Naive B cell (primary cell): ENCODE measurements around the gene ATP1A4. TPM values are rescaled to one million over a fixed set of nuclear protein-coding genes. Genes with fewer than 3 reads are reported as not detected.

Experiments
- ATAC-seq, 2 donors: fragments of 150-1000 bp; cut with Tn5 transposase; 2 replicates each; pipeline ENCODE4 v1.10.0; 2021; ENCODE audit warnings: low read depth in 2 of 2, mild to moderate bottlenecking in 2 of 2, moderate library complexity in 2 of 2
- DNase-seq: peaks from one replicate; pipeline ENCODE4 v3.0.0; 2022
- H3K27ac Mint-ChIP-seq, 6 donors: one replicate each; pipeline ENCODE4 v1.8.0; 2020 to 2022; ENCODE audit warnings: mild to moderate bottlenecking in 6 of 6, mixed read lengths in 6 of 6, moderate library complexity in 5 of 6, inconsistent platforms in 2 of 6
- H3K27me3 Mint-ChIP-seq, 3 donors: one replicate each; pipeline ENCODE4 v1.8.0; 2021 to 2022; ENCODE audit warnings: mixed read lengths in 3 of 3, mild to moderate bottlenecking in 1 of 3
- H3K36me3 Mint-ChIP-seq, 2 donors: one replicate each; pipeline ENCODE4 v1.8.0; 2020 to 2022; ENCODE audit warnings: mixed read lengths in 2 of 2, inconsistent platforms in 1 of 2, mild to moderate bottlenecking in 1 of 2
- H3K4me1 Mint-ChIP-seq, 3 donors: one replicate each; pipeline ENCODE4 v1.8.0; 2020 to 2022; ENCODE audit warnings: mixed read lengths in 3 of 3, inconsistent platforms in 1 of 3, mild to moderate bottlenecking in 1 of 3, moderate library complexity in 1 of 3
- H3K4me3 Mint-ChIP-seq, 8 donors: one replicate each; pipeline ENCODE4 v1.8.0; 2020 to 2022; ENCODE audit warnings: mild to moderate bottlenecking in 8 of 8, mixed read lengths in 8 of 8, moderate library complexity in 8 of 8, inconsistent platforms in 2 of 8
- H3K9me3 Mint-ChIP-seq, 7 donors: one replicate each; pipeline ENCODE4 v1.8.0; 2020 to 2022; ENCODE audit warnings: mixed read lengths in 7 of 7, mild to moderate bottlenecking in 5 of 7, inconsistent platforms in 2 of 7, moderate library complexity in 1 of 7
- polyA plus RNA-seq, 6 donors: library from polyadenylated mRNA; unstranded; fragments of 300-500 nt; fragmentation: Illumina TruSeq; gene quantifications; one replicate each; pipeline ENCODE4 v1.2.3, GENCODE V29; 2021; ENCODE audit warnings: low read depth in 6 of 6

ATP1A4 gene
- polyA plus RNA-seq, 6 donors from 2014 or later: not detected

GRCh38 chr1:160208557-160209320 is 57.3 kb downstream of the ATP1A4 start:
- no peaks in the 10 kb centered on the region for H3K9me3 Mint-ChIP-seq
- peak overlapping the region in 5 of 6 donors; percentile 45 to 94 (median 85) for H3K27ac Mint-ChIP-seq
- no peak for ATAC-seq
- H3K27me3 Mint-ChIP-seq: no peaks in the 10 kb centered on the region
- peaks cover 36 to 61% (median 50%) of the 10 kb centered on the region in 3 donors for H3K4me1 Mint-ChIP-seq
- H3K36me3 Mint-ChIP-seq: peaks cover 7 to 11% of the 10 kb centered on the region in 2 donors
- H3K4me3 Mint-ChIP-seq: peak overlapping the region in 2 of 8 donors; percentile 23 to 51
- no peak for DNase-seq

DNA sequence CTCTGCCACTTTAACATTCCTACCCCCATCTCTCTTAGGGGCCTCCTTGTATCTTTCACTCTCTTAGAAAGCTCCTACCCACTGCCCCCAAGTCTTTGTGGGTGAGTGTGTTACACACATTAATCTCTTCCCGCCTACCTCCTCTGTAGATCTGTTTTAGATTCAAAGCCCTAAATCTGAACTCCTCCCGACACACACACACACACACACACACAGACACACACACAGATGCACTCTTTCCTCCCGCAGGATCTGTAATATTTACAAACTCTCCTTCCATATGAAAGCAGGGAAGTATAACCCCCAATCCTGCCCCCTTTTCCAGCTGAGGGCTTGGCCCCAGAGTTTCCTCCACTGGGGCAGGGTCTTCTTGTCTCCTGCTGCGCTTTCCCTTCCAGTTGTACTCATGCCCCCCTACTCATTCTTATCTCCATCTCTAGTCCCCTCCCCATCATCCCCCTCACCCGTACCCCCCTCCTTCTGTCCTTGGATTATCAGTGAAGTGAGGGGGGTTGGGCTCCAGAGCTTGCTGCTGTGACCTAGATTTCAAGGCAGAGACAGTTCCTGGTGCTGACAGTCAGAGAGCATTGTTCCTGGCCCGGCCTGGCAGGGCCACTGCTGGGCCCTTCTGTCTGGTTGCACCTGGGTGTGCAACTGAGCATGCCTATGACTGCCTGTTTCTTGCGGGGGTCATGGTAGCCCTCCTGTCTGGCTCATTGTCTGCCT is 58.1 kb downstream of the ATP1A4 start:
- peaks cover 29 to 54% (median 42%) of the 10 kb centered on the region in 3 donors for H3K4me1 Mint-ChIP-seq
- ATAC-seq (no peak), DNase-seq (no peak)
- no peaks in the 10 kb centered on the region for H3K27me3 Mint-ChIP-seq
- H3K36me3 Mint-ChIP-seq: peaks cover 7 to 14% of the 10 kb centered on the region in 2 donors
- peak overlapping the region in 3 of 8 donors; percentile 18 to 67 (median 51) for H3K4me3 Mint-ChIP-seq
- peak overlapping the region in 5 of 6 donors; percentile 39 to 94 (median 72) for H3K27ac Mint-ChIP-seq
- no peaks in the 10 kb centered on the region for H3K9me3 Mint-ChIP-seq

DNA sequence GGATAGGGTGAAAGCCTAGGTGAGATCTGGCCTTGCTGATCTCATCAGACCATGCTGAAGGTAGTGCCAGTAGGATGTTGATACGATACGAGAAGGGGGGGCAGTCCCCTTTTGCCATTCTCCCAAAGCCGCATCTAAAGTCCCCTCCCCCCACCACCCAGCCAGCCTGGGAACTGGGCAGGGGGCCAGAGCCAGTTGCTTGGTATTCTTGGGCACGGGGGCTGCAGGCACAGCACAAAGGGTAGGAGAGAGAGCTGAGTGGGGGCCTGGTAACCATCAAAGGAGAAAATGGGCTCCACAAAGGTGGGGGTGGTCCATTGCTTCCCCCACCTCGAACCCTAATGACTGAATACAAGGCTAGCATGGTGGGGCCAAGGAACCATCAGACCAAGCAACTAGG is 59.2 kb downstream of the ATP1A4 start:
- H3K4me3 Mint-ChIP-seq: no peak overlapping the region
- peaks cover 7 to 14% of the 10 kb centered on the region in 2 donors for H3K36me3 Mint-ChIP-seq
- DNase-seq (no peak), ATAC-seq (no peak)
- H3K27me3 Mint-ChIP-seq: no peaks in the 10 kb centered on the region
- no peaks in the 10 kb centered on the region for H3K9me3 Mint-ChIP-seq
- H3K27ac Mint-ChIP-seq: peak overlapping the region in 3 of 6 donors; percentile 36 to 84 (median 42)
- peaks cover 26 to 48% (median 38%) of the 10 kb centered on the region in 3 donors for H3K4me1 Mint-ChIP-seq

DNA sequence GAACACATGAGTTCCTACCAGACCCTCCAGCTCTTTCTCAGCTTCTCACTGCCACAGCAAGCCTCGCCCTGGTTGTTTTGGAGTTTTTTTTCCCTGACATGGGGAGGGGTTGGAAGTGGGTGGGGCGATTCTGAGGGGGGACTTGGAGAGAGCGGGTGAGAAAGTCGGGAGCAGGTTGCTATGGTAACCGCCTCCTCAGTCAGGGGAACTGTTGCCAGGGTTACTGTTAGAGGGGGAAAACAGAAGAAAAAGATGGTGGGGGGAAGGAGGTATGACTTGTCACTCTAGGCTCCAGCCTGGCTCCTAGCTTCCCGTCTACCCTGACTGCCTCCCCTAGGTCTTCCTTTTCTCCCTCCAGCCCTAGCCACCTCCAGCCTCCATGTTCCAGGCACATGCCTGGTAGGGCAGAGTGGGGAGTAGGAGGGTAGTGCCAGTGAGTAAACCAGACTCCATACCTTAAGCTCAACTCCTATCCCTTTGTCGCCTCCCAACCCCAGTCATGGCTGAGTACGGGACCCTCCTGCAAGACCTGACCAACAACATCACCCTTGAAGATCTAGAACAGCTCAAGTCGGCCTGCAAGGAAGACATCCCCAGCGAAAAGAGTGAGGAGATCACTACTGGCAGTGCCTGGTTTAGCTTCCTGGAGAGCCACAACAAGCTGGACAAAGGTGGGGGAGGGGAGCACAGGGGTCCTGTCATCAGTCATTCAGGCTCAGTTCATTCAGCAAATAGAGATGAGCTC is 59.8 kb downstream of the ATP1A4 start:
- DNase-seq (no peak), ATAC-seq (no peak)
- no peaks in the 10 kb centered on the region for H3K9me3 Mint-ChIP-seq
- H3K27me3 Mint-ChIP-seq: no peaks in the 10 kb centered on the region
- peak overlapping the region in 3 of 6 donors; percentile 42 to 72 (median 70) for H3K27ac Mint-ChIP-seq
- peak overlapping the region in 1 of 8 donors; percentile 47 for H3K4me3 Mint-ChIP-seq
- peaks cover 13 to 14% of the 10 kb centered on the region in 2 donors for H3K36me3 Mint-ChIP-seq
- peaks cover 25 to 44% (median 34%) of the 10 kb centered on the region in 3 donors for H3K4me1 Mint-ChIP-seq

GRCh38 chr1:160214481-160215140 is 63.2 kb downstream of the ATP1A4 start:
- Mint-ChIP-seq H3K4me1 (peaks cover 5 to 10% (median 5%) of the 10 kb centered on the region in 3 donors), H3K27me3 (no peaks in the 10 kb centered on the region), H3K36me3 (peaks cover 14 to 23% of the 10 kb centered on the region in 2 donors), H3K4me3 (no peak overlapping the region), H3K9me3 (no peaks in the 10 kb centered on the region), H3K27ac (peak overlapping the region; percentile 12 to 81 (median 68))
- DNase-seq (no peak), ATAC-seq (no peak)

- H3K36me3 Mint-ChIP-seq: peaks cover 14 to 23% of the 10 kb centered on the region in 2 donors
Observed at GRCh38 chr1:160216301-160216700, 64.9 kb downstream of the ATP1A4 start.

DNA sequence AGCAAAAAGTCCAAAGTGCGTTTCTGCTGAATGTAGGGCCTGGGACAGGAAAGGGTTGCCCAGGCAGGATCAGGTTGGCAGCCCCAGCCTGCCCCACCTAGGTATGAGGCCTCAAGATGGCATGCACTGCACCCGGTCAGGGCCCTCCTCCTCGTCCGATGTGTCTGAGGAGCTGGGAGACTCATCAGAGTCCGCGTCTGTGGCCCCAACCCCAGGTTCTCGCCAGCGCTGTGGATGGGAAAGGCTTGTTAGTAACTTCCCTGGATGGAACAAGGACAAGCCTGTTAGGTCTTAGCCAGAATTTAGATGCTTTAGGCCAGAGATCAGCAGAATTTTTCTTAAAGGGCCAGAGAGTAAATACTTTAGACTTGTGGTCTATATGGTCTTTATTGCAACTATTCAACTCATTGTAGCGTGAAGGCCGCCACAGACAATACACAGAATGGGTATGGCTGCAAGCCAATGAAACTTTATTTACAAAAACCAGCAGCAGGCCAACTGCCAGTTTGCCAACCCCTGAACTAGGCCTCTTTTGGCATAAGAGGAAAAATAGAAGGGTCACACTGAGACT is 66.2 kb downstream of the ATP1A4 start:
- Mint-ChIP-seq H3K4me3 (no peak overlapping the region), H3K27ac (peak overlapping the region in 4 of 6 donors; percentile 54 to 80 (median 74)), H3K27me3 (no peaks in the 10 kb centered on the region), H3K36me3 (peaks cover 21 to 28% of the 10 kb centered on the region in 2 donors), H3K4me1 (peaks cover 0 to 3% (median 0%) of the 10 kb centered on the region in 3 donors), H3K9me3 (no peaks in the 10 kb centered on the region)
- DNase-seq (no peak), ATAC-seq (no peak)

More at GRCh38 chr1:160216301-160216700, 64.9 kb downstream of the ATP1A4 start:
- H3K4me3 Mint-ChIP-seq: no peak overlapping the region
- H3K9me3 Mint-ChIP-seq: no peaks in the 10 kb centered on the region
- H3K4me1 Mint-ChIP-seq: peaks cover 0 to 3% (median 0%) of the 10 kb centered on the region in 3 donors
- no peaks in the 10 kb centered on the region for H3K27me3 Mint-ChIP-seq
- no peak for DNase-seq
- no peak for ATAC-seq
- H3K27ac Mint-ChIP-seq: peak overlapping the region in 2 of 6 donors; percentile 90 to 92

DNA sequence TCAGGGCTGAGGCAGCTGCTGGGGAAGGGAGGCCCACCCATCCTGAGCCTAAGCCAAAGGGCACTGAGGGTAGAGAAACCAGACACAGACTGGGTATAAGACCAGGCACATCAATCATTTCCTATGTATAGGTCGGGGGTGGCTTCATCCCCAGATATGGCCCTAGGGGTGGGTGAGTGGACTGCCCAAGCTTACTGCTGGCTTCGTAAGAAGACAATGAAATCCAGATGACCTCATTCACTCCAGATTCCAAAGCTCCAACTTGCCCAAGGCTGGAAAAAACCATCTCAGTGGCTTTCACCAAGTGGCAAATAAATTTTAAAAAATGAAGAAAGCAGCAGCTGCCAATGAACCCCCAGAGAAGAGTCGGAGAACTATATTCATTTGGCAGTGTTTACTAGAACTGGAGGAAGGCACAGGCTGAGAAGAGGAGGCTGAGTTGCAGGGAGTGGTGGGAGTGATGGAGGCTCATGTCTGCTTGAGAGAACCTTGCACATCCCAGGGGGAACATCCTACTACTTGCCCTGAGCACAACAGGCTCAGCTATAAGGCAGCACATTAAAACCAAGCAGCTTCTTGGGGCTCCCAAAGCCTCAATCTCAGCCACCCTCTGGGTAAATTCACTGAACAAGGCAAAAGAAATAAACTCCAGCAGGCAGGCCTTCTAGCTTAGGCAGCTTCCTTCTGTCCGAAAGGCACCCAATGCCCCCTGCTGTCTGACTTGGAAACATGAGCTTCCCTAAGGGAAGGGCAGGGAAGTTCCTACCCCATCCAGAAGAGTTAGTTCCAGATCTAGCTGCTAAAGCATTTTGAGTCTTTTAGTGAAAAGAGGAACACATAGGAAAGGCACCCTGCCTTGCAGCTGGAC is 67.9 kb downstream of the ATP1A4 start:
- Mint-ChIP-seq H3K27ac (peak overlapping the region in 3 of 6 donors; percentile 76 to 95 (median 78)), H3K4me3 (no peak overlapping the region), H3K4me1 (peaks cover 0 to 3% (median 0%) of the 10 kb centered on the region in 3 donors), H3K36me3 (peaks cover 17 to 21% of the 10 kb centered on the region in 2 donors), H3K27me3 (no peaks in the 10 kb centered on the region), H3K9me3 (no peaks in the 10 kb centered on the region)
- DNase-seq (no peak), ATAC-seq (no peak)

DNA sequence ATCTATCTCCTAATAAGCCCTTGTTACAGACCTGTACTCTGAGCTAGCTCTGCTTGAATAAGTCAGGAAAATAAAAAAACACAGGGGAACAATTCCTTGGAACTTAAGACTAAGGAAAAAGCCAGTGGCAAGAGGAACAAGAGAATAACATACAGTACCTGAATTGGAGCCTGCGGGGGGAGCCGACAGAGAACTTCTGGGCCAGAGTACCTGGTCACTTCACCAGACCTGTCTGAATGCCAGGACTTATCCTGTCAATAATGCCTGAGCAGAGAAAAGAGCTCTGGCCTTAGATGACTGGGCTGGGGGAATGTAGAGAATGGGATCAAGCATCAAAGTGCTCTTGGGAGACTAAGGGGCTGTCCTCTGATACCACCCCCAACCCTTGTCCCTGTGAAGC is 68.9 kb downstream of the ATP1A4 start:
- Mint-ChIP-seq H3K9me3 (no peaks in the 10 kb centered on the region), H3K27ac (no peak overlapping the region), H3K27me3 (no peaks in the 10 kb centered on the region), H3K4me3 (no peak overlapping the region), H3K36me3 (peaks cover 17 to 21% of the 10 kb centered on the region in 2 donors), H3K4me1 (peaks cover 0 to 3% (median 0%) of the 10 kb centered on the region in 3 donors)
- ATAC-seq: no peak
- DNase-seq: no peak

- DNase-seq (no peak), ATAC-seq (no peak)
- Mint-ChIP-seq H3K9me3 (no peaks in the 10 kb centered on the region), H3K4me1 (peaks cover 0 to 3% (median 0%) of the 10 kb centered on the region in 3 donors), H3K4me3 (no peak overlapping the region), H3K27ac (peak overlapping the region in 2 of 6 donors; percentile 11 to 53), H3K27me3 (no peaks in the 10 kb centered on the region), H3K36me3 (peaks cover 13 to 21% of the 10 kb centered on the region in 2 donors)
Observed at GRCh38 chr1:160221089-160221488, 69.7 kb downstream of the ATP1A4 start.

GRCh38 chr1:160222546-160222945 is 71.1 kb downstream of the ATP1A4 start:
- Mint-ChIP-seq H3K4me1 (no peaks in the 10 kb centered on the region), H3K27ac (no peak overlapping the region), H3K4me3 (no peak overlapping the region), H3K36me3 (peaks cover 10 to 12% of the 10 kb centered on the region in 2 donors), H3K27me3 (no peaks in the 10 kb centered on the region), H3K9me3 (no peaks in the 10 kb centered on the region)
- ATAC-seq (no peak), DNase-seq (no peak)

DNA sequence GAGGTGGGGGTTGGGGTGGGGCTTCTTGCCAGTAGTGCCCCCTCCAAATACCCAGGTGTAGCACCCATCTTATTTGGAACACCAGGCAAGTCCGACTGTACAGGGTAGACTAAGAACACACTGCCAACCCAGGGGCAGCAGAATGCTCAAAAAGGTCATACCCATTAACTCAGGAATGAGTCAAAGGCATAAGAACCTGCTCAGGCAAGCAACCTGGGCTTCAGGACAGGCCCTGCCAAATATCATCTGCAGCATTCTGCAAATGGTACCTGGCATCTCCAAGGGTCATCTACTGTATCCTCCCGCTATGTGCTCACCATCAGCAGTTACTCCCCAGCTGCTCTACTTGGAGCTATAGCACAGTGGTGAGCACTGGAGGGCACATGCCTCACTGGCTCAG is 73.2 kb downstream of the ATP1A4 start:
- no peaks in the 10 kb centered on the region for H3K4me1 Mint-ChIP-seq
- peaks cover 17 to 24% of the 10 kb centered on the region in 2 donors for H3K36me3 Mint-ChIP-seq
- H3K4me3 Mint-ChIP-seq: no peak overlapping the region
- peaks cover 0 to 2% (median 0%) of the 10 kb centered on the region in 7 donors for H3K9me3 Mint-ChIP-seq
- ATAC-seq: no peak
- DNase-seq: no peak
- no peak overlapping the region for H3K27ac Mint-ChIP-seq
- no peaks in the 10 kb centered on the region for H3K27me3 Mint-ChIP-seq
